Effector memory CD8-positive, alpha-beta T cell (primary cell): ENCODE measurements around the gene BAZ2B.

Source experiments
- ATAC-seq: fragments of 150-1000 bp; cut with Tn5 transposase; replicated peaks from 2 replicates; pipeline ENCODE4 v1.10.0; 2021; ENCODE audit warnings: mild to moderate bottlenecking, moderate library complexity
- DNase-seq, 3 experiments: peaks; one replicate each; pipeline ENCODE4 v3.0.0; 2021
- H3K27ac Mint-ChIP-seq, 2 donors: one replicate each; pipeline ENCODE4 v1.8.0; 2022; ENCODE audit warnings: mild to moderate bottlenecking in 2 of 2, mixed read lengths in 2 of 2, moderate library complexity in 2 of 2
- H3K27me3 Mint-ChIP-seq, 2 donors: one replicate each; pipeline ENCODE4 v1.8.0; 2022; ENCODE audit warnings: mixed read lengths in 2 of 2
- H3K36me3 Mint-ChIP-seq: one replicate; pipeline ENCODE4 v1.8.0; 2022; ENCODE audit warnings: mild to moderate bottlenecking, moderate library complexity, mixed read lengths; ENCODE audit not compliant: insufficient read depth
- H3K4me1 Mint-ChIP-seq, 2 donors: one replicate each; pipeline ENCODE4 v1.8.0; 2022; ENCODE audit warnings: low read depth in 2 of 2, mixed read lengths in 2 of 2
- H3K4me3 Mint-ChIP-seq, 2 donors: one replicate each; pipeline ENCODE4 v1.8.0; 2022; ENCODE audit warnings: mild to moderate bottlenecking in 2 of 2, mixed read lengths in 2 of 2, moderate library complexity in 2 of 2
- H3K9me3 Mint-ChIP-seq, 2 donors: one replicate each; pipeline ENCODE4 v1.8.0; 2022; ENCODE audit warnings: mixed read lengths in 2 of 2
- total RNA-seq, 9 experiments: gene quantifications; one replicate each; lab custom pipeline; 2026; lab: John Stamatoyannopoulos, UW

BAZ2B gene
- total RNA-seq: 25.2 to 166 (median 74.1) reads per million in 9 experiments

- peak within 1 kb of the TSS; percentile 85 to 89 for H3K4me3 Mint-ChIP-seq
- ATAC-seq (no peak), DNase-seq (no peak)
- no peaks in the 10 kb centered on the region for H3K9me3 Mint-ChIP-seq
- peak within 1 kb of the TSS; percentile 13 to 92 for H3K27ac Mint-ChIP-seq
- peaks cover 25 to 33% of the 10 kb centered on the region in 2 donors for H3K27me3 Mint-ChIP-seq
- H3K4me1 Mint-ChIP-seq: peaks cover 9 to 18% of the 10 kb centered on the region in 2 donors
- H3K36me3 Mint-ChIP-seq: peaks cover 11% of the 10 kb centered on the region
Observed at GRCh38 chr2:159616286-159616701, at the start of gene BAZ2B. TSS of gene BAZ2B (minus strand) at chr2:159616548. CDS start at chr2:159478719, 137,829 bp downstream.

- H3K36me3 Mint-ChIP-seq: no peaks in the 10 kb centered on the region
- no peaks in the 10 kb centered on the region for H3K27me3 Mint-ChIP-seq
- no peak overlapping the region for H3K4me3 Mint-ChIP-seq
- no peak for ATAC-seq
- DNase-seq: no peak
- H3K4me1 Mint-ChIP-seq: no peaks in the 10 kb centered on the region
- peaks cover 2 to 9% of the 10 kb centered on the region in 2 donors for H3K9me3 Mint-ChIP-seq
- H3K27ac Mint-ChIP-seq: no peak overlapping the region
Observed at GRCh38 chr2:159661286-159661685, 44.9 kb upstream of the BAZ2B start.

GRCh38 chr2:159658881-159659873, 42.8 kb upstream of the BAZ2B start:
- Mint-ChIP-seq H3K4me3 (no peak overlapping the region), H3K27me3 (no peaks in the 10 kb centered on the region), H3K36me3 (no peaks in the 10 kb centered on the region), H3K27ac (no peak overlapping the region), H3K9me3 (peaks cover 3 to 12% of the 10 kb centered on the region in 2 donors), H3K4me1 (no peaks in the 10 kb centered on the region)
- ATAC-seq (no peak), DNase-seq (no peak)

GRCh38 chr2:159653962-159654361, 37.6 kb upstream of the BAZ2B start:
- Mint-ChIP-seq H3K4me1 (no peaks in the 10 kb centered on the region), H3K9me3 (peaks cover 3 to 12% of the 10 kb centered on the region in 2 donors), H3K4me3 (no peak overlapping the region), H3K27me3 (no peaks in the 10 kb centered on the region), H3K36me3 (no peaks in the 10 kb centered on the region), H3K27ac (no peak overlapping the region)
- ATAC-seq (no peak), DNase-seq (no peak)

GRCh38 chr2:159651884-159652283, 35.5 kb upstream of the BAZ2B start:
- H3K4me1 Mint-ChIP-seq: no peaks in the 10 kb centered on the region
- H3K9me3 Mint-ChIP-seq: peaks cover 3 to 9% of the 10 kb centered on the region in 2 donors
- ATAC-seq: no peak
- no peaks in the 10 kb centered on the region for H3K36me3 Mint-ChIP-seq
- no peaks in the 10 kb centered on the region for H3K27me3 Mint-ChIP-seq
- no peak overlapping the region for H3K27ac Mint-ChIP-seq
- no peak for DNase-seq
- no peak overlapping the region for H3K4me3 Mint-ChIP-seq

- H3K36me3 Mint-ChIP-seq: no peaks in the 10 kb centered on the region
- no peaks in the 10 kb centered on the region for H3K9me3 Mint-ChIP-seq
- ATAC-seq: no peak
- no peaks in the 10 kb centered on the region for H3K27me3 Mint-ChIP-seq
- no peak overlapping the region for H3K27ac Mint-ChIP-seq
- H3K4me3 Mint-ChIP-seq: no peak overlapping the region
- no peaks in the 10 kb centered on the region for H3K4me1 Mint-ChIP-seq
- DNase-seq: no peak
Observed at GRCh38 chr2:159650574-159650973, 34.2 kb upstream of the BAZ2B start.

- no peaks in the 10 kb centered on the region for H3K36me3 Mint-ChIP-seq
- H3K4me1 Mint-ChIP-seq: no peaks in the 10 kb centered on the region
- DNase-seq: no peak
- H3K4me3 Mint-ChIP-seq: no peak overlapping the region
- no peaks in the 10 kb centered on the region for H3K9me3 Mint-ChIP-seq
- no peak overlapping the region for H3K27ac Mint-ChIP-seq
- no peaks in the 10 kb centered on the region for H3K27me3 Mint-ChIP-seq
- ATAC-seq: no peak
Observed at GRCh38 chr2:159648643-159649042, 32.3 kb upstream of the BAZ2B start.

GRCh38 chr2:159647667-159648066, 31.3 kb upstream of the BAZ2B start:
- DNase-seq: no peak
- H3K27ac Mint-ChIP-seq: no peak overlapping the region
- no peak overlapping the region for H3K4me3 Mint-ChIP-seq
- H3K27me3 Mint-ChIP-seq: no peaks in the 10 kb centered on the region
- H3K4me1 Mint-ChIP-seq: no peaks in the 10 kb centered on the region
- no peaks in the 10 kb centered on the region for H3K9me3 Mint-ChIP-seq
- no peak for ATAC-seq
- H3K36me3 Mint-ChIP-seq: no peaks in the 10 kb centered on the region

- Mint-ChIP-seq H3K27me3 (no peaks in the 10 kb centered on the region), H3K4me1 (peaks cover 0 to 2% of the 10 kb centered on the region in 2 donors), H3K36me3 (no peaks in the 10 kb centered on the region), H3K27ac (no peak overlapping the region), H3K4me3 (no peak overlapping the region), H3K9me3 (peaks cover 0 to 5% of the 10 kb centered on the region in 2 donors)
- no peak for ATAC-seq
- DNase-seq: no peak
Observed at GRCh38 chr2:159640176-159640575, 23.8 kb upstream of the BAZ2B start.

GRCh38 chr2:159639712-159640111, 23.4 kb upstream of the BAZ2B start:
- no peak for DNase-seq
- Mint-ChIP-seq H3K27ac (no peak overlapping the region), H3K36me3 (no peaks in the 10 kb centered on the region), H3K9me3 (peaks cover 0 to 5% of the 10 kb centered on the region in 2 donors), H3K27me3 (no peaks in the 10 kb centered on the region), H3K4me3 (no peak overlapping the region), H3K4me1 (peaks cover 0 to 2% of the 10 kb centered on the region in 2 donors)
- no peak for ATAC-seq

GRCh38 chr2:159639071-159639470, 22.7 kb upstream of the BAZ2B start:
- no peaks in the 10 kb centered on the region for H3K27me3 Mint-ChIP-seq
- no peak overlapping the region for H3K4me3 Mint-ChIP-seq
- no peaks in the 10 kb centered on the region for H3K36me3 Mint-ChIP-seq
- ATAC-seq (no peak), DNase-seq (no peak)
- peaks cover 0 to 5% of the 10 kb centered on the region in 2 donors for H3K9me3 Mint-ChIP-seq
- no peak overlapping the region for H3K27ac Mint-ChIP-seq
- H3K4me1 Mint-ChIP-seq: peaks cover 0 to 2% of the 10 kb centered on the region in 2 donors

GRCh38 chr2:159637988-159638501, 21.7 kb upstream of the BAZ2B start:
- H3K4me1 Mint-ChIP-seq: peaks cover 0 to 2% of the 10 kb centered on the region in 2 donors
- H3K4me3 Mint-ChIP-seq: no peak overlapping the region

GRCh38 chr2:159637240-159637639, 20.9 kb upstream of the BAZ2B start:
- peaks cover 0 to 5% of the 10 kb centered on the region in 2 donors for H3K9me3 Mint-ChIP-seq
- H3K27ac Mint-ChIP-seq: no peak overlapping the region
- DNase-seq (no peak), ATAC-seq (no peak)
- H3K36me3 Mint-ChIP-seq: no peaks in the 10 kb centered on the region
- no peaks in the 10 kb centered on the region for H3K27me3 Mint-ChIP-seq
- no peak overlapping the region for H3K4me3 Mint-ChIP-seq
- peaks cover 0 to 2% of the 10 kb centered on the region in 2 donors for H3K4me1 Mint-ChIP-seq

More at GRCh38 chr2:159637988-159638501, 21.7 kb upstream of the BAZ2B start:
- DNase-seq: no peak
- Mint-ChIP-seq H3K27ac (no peak overlapping the region), H3K9me3 (peaks cover 0 to 5% of the 10 kb centered on the region in 2 donors), H3K27me3 (no peaks in the 10 kb centered on the region), H3K36me3 (no peaks in the 10 kb centered on the region)
- ATAC-seq: no peak
